Skin epidermis (tissue), 12 donors: Measurements from ENCODE around the gene RLIM.

Experiments used
- H3K27ac ChIP-seq, 21 experiments: fragments of 200-600 bp; sonication (generic) in 11 of 21; one replicate each; pipeline ENCODE4 v1.5.0; 2020; ENCODE audit warnings: mild to moderate bottlenecking in 3 of 21, inconsistent platforms in 2 of 21, moderate library complexity in 2 of 21
- H3K4me3 ChIP-seq, 7 experiments: fragments of 200-600 bp; sonication (generic) in 2 of 7; one replicate each; pipeline ENCODE4 v1.5.0; 2020; ENCODE audit warnings: inconsistent platforms in 2 of 7, mild to moderate bottlenecking in 2 of 7, moderate library complexity in 1 of 7

Gene RLIM

GRCh38 chrX:74540635-74541249 is 73.7 kb downstream of the RLIM start:
- H3K4me3 ChIP-seq, result no peak overlapping the region
- no peak overlapping the region for H3K27ac ChIP-seq

DNA sequence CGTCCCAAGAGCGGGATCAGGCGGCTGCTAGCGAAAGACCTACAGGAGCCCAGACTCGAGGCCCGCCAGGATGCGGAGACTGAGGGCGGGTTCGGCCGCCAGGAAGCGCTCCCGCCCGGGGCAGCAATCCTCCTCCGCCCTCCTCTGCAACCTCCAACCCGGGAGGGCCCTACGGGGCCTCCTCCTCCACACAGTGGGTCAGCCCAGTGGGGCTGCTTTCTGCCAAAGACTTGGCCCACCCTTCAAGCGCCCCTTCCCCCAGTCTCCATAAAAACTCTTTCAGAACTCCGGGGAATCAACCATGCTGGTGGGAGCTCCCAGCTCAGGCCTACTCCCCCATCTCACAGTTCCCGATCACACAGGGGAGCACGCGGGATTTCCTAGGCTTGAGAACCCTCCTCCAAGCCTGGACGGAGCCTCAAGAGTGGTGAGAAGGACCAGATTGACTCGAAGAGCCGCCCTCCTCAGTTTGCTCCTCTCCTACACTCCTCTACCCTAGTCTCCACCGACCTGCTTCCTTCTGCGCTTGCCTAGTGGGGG is 77.5 kb downstream of the RLIM start:
- H3K4me3 ChIP-seq, result peak overlapping the region; percentile 30 to 46 (median 36)
- H3K27ac ChIP-seq, result peak overlapping the region in 20 of 21 experiments; percentile 27 to 87 (median 68)

DNA sequence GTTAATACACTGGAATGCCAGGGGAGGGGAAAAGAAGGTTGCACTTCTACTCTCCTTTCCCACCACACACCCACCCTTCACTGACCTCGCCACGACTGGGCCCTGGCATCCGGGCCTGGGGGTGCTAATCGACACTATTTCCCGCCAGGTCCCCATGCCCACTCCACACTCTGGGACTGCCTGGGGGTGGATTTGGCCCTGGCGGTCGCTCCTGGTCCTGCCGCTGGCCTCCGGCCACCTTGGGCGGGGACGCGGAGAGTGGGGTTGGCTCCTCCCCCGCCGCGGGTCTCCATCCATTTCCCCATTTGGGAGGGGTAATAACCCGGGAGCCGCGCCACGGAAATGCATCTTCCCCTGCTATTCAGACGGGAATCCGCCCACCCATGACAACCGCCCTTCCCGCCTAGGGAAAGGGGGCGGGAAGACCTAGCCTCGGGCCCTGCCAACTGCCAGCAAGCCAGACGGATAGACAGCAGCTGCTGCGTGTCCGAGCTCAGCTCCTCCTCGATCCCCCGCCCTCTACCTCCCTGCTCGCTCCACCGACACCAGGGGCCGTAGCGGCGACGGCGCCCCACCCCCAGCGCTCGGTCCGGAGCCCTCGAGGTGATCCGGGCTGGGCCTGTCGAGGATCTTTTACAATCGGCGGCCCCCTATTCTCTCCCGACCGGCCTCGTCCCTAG is 78.1 kb downstream of the RLIM start:
- peak overlapping the region; percentile 30 to 46 (median 36) for H3K4me3 ChIP-seq
- peak overlapping the region; percentile 4 to 87 (median 67) for H3K27ac ChIP-seq

- Histone ChIP-seq H3K27ac (peak overlapping the region in 17 of 21 experiments; percentile 4 to 87 (median 67)), H3K4me3 (peak overlapping the region; percentile 30 to 46 (median 36))
These were observed 78.8 kb downstream of the RLIM start for GRCh38 chrX:74535408-74536151.
